ENCODE measurements around the gene RBM23. TPM values are rescaled to one million over a fixed set of nuclear protein-coding genes. Genes with fewer than 3 reads are reported as not detected.
"Not testable (repeated sequence)": the region's sequence is repeated elsewhere in the genome, so short reads cannot be mapped to it uniquely, and the experiment has no call there.

RBM23 gene
- total RNA-seq, 2 experiments from 2014 or later: 79.0 to 79.6 TPM

GRCh38 chr14:22866874-22867273 lies 52.1 kb downstream of the RBM23 start:
- H3K4me1 Mint-ChIP-seq: peaks cover 12% of the 10 kb centered on the region
- CTCF ChIA-PET: interaction anchor here (0.7 to 6.2 kb wide), 5 partner anchors 9 to 1015 kb away, joined by 3 to 38 read pairs (median 3); no protein-coding TSS in a partner anchor
- POLR2A ChIA-PET: no interaction called here
- H3K4me3 Mint-ChIP-seq: no peak overlapping the region
- peaks cover 10% of the 10 kb centered on the region for H3K27me3 Mint-ChIP-seq
- no peak for DNase-seq
- no peak overlapping the region for H3K27ac Mint-ChIP-seq
- H3K9me3 Mint-ChIP-seq: peaks cover 1% of the 10 kb centered on the region
- peaks cover 2% of the 10 kb centered on the region for H3K36me3 Mint-ChIP-seq (ENCODE audit: low read depth)

GRCh38 chr14:22865424-22866405 lies 53.2 kb downstream of the RBM23 start:
- H3K36me3 Mint-ChIP-seq (ENCODE audit: low read depth): peaks cover 7% of the 10 kb centered on the region
- H3K27me3 Mint-ChIP-seq: peaks cover 22% of the 10 kb centered on the region
- H3K4me1 Mint-ChIP-seq: peaks cover 9% of the 10 kb centered on the region
- POLR2A ChIA-PET: interaction anchor here (0.6 kb wide), 1 partner anchor 15 kb away, joined by 3 read pairs; no protein-coding TSS in a partner anchor
- H3K27ac Mint-ChIP-seq: no peak overlapping the region
- no peak for DNase-seq
- H3K4me3 Mint-ChIP-seq: no peak overlapping the region
- H3K9me3 Mint-ChIP-seq: peaks cover 6% of the 10 kb centered on the region
- CTCF ChIA-PET: interaction anchor here (0.7 to 6.2 kb wide), 5 partner anchors 8 to 1013 kb away, joined by 3 to 38 read pairs (median 3); no protein-coding TSS in a partner anchor

GRCh38 chr14:22864979-22865378 lies 54.0 kb downstream of the RBM23 start:
- no peak for DNase-seq
- CTCF ChIA-PET: interaction anchor here (0.7 to 6.2 kb wide), 3 partner anchors 12 to 294 kb away, joined by 3 to 38 read pairs (median 3); no protein-coding TSS in a partner anchor
- Mint-ChIP-seq H3K4me1 (peaks cover 2% of the 10 kb centered on the region), H3K9me3 (peaks cover 8% of the 10 kb centered on the region), H3K36me3 (ENCODE audit: low read depth) (peaks cover 7% of the 10 kb centered on the region), H3K4me3 (no peak overlapping the region), H3K27ac (no peak overlapping the region), H3K27me3 (peaks cover 26% of the 10 kb centered on the region)
- POLR2A ChIA-PET: no interaction called here

- DNase-seq: no peak
- peaks cover 7% of the 10 kb centered on the region for H3K36me3 Mint-ChIP-seq (ENCODE audit: low read depth)
- H3K9me3 Mint-ChIP-seq: peaks cover 8% of the 10 kb centered on the region
- POLR2A ChIA-PET: no interaction called here
- CTCF ChIA-PET: interaction anchor here (1.7 to 7.3 kb wide), 5 partner anchors 9 to 305 kb away, joined by 4 to 50 read pairs (median 8); partner anchors contain the start of gene LRP10
- no peak overlapping the region for H3K27ac Mint-ChIP-seq
- H3K27me3 Mint-ChIP-seq: peaks cover 41% of the 10 kb centered on the region
- H3K4me3 Mint-ChIP-seq: no peak overlapping the region
- peaks cover 15% of the 10 kb centered on the region for H3K4me1 Mint-ChIP-seq
Measured at GRCh38 chr14:22861651-22862050, 57.3 kb downstream of the RBM23 start.

- CTCF ChIA-PET: interaction anchor here (1.0 to 7.3 kb wide), 7 partner anchors 8 to 304 kb away, joined by 3 to 50 read pairs (median 8); partner anchors contain the start of gene LRP10
- DNase-seq; H3K36me3 Mint-ChIP-seq (ENCODE audit: low read depth); H3K27ac Mint-ChIP-seq; POLR2A ChIA-PET; H3K9me3 Mint-ChIP-seq; H3K4me3 Mint-ChIP-seq: not testable (repeated sequence)
- H3K4me1 Mint-ChIP-seq: peaks cover 19% of the 10 kb centered on the region
- H3K27me3 Mint-ChIP-seq: peaks cover 49% of the 10 kb centered on the region
Measured at GRCh38 chr14:22860377-22860776, 58.6 kb downstream of the RBM23 start.

GRCh38 chr14:22856428-22856827 lies 62.5 kb downstream of the RBM23 start:
- H3K27ac Mint-ChIP-seq: no peak overlapping the region
- peaks cover 4% of the 10 kb centered on the region for H3K9me3 Mint-ChIP-seq
- peaks cover 34% of the 10 kb centered on the region for H3K27me3 Mint-ChIP-seq
- POLR2A ChIA-PET: no interaction called here
- H3K4me3 Mint-ChIP-seq: no peak overlapping the region
- no peak for DNase-seq
- CTCF ChIA-PET: interaction anchor here (1.9 to 8.5 kb wide), 5 partner anchors 16 to 289 kb away, joined by 5 to 91 read pairs (median 50); partner anchors contain the start of genes LRP10 and MRPL52
- H3K4me1 Mint-ChIP-seq: peaks cover 41% of the 10 kb centered on the region
- peaks cover 2% of the 10 kb centered on the region for H3K36me3 Mint-ChIP-seq (ENCODE audit: low read depth)

GRCh38 chr14:22854963-22855724 lies 63.8 kb downstream of the RBM23 start:
- ChIA-PET POLR2A (interaction anchor here (0.6 kb wide), 1 partner anchor 152 kb away, joined by 3 read pairs; no protein-coding TSS in a partner anchor), CTCF (interaction anchor here (0.6 to 8.5 kb wide), 20 partner anchors 9 to 299 kb away, joined by 3 to 91 read pairs (median 7); partner anchors contain the start of genes LRP10, MMP14 and MRPL52)
- H3K36me3 Mint-ChIP-seq (ENCODE audit: low read depth): no peaks in the 10 kb centered on the region
- H3K4me1 Mint-ChIP-seq: peaks cover 45% of the 10 kb centered on the region
- peak; percentile 32 for DNase-seq
- H3K9me3 Mint-ChIP-seq: peaks cover 2% of the 10 kb centered on the region
- peaks cover 24% of the 10 kb centered on the region for H3K27me3 Mint-ChIP-seq
- H3K27ac Mint-ChIP-seq: no peak overlapping the region
- no peak overlapping the region for H3K4me3 Mint-ChIP-seq

GRCh38 chr14:22854296-22854695 lies 64.7 kb downstream of the RBM23 start:
- peaks cover 45% of the 10 kb centered on the region for H3K4me1 Mint-ChIP-seq
- not testable (repeated sequence) for H3K36me3 Mint-ChIP-seq (ENCODE audit: low read depth); H3K4me3 Mint-ChIP-seq; H3K27ac Mint-ChIP-seq; H3K9me3 Mint-ChIP-seq; DNase-seq
- H3K27me3 Mint-ChIP-seq: peaks cover 23% of the 10 kb centered on the region
- ChIA-PET CTCF (interaction anchor here (0.6 to 8.5 kb wide), 19 partner anchors 10 to 298 kb away, joined by 3 to 91 read pairs (median 8); partner anchors contain the start of genes LRP10, MMP14 and MRPL52), POLR2A (interaction anchor here (0.6 kb wide), 2 partner anchors 153 to 267 kb away, joined by 3 read pairs; no protein-coding TSS in a partner anchor)

- DNase-seq: peak; percentile 87
- Mint-ChIP-seq H3K4me3 (peak overlapping the region; percentile 72), H3K27ac (peak overlapping the region; percentile 66), H3K4me1 (peaks cover 37% of the 10 kb centered on the region), H3K36me3 (ENCODE audit: low read depth) (no peaks in the 10 kb centered on the region), H3K9me3 (no peaks in the 10 kb centered on the region), H3K27me3 (peaks cover 28% of the 10 kb centered on the region)
- ChIA-PET CTCF (interaction anchor here (0.5 to 8.5 kb wide), 24 partner anchors 8 to 297 kb away, joined by 3 to 91 read pairs (median 6); partner anchors contain the start of genes LRP10, MMP14, MRPL52 and RBM23), POLR2A (interaction anchor here (0.6 to 1.4 kb wide), 2 partner anchors 30 to 49 kb away, joined by 3 to 4 read pairs; no protein-coding TSS in a partner anchor)
Measured at GRCh38 chr14:22852940-22853767, 65.8 kb downstream of the RBM23 start.

GRCh38 chr14:22852599-22852939 lies 66.4 kb downstream of the RBM23 start:
- Mint-ChIP-seq H3K27me3 (peaks cover 24% of the 10 kb centered on the region), H3K4me1 (peaks cover 34% of the 10 kb centered on the region), H3K36me3 (ENCODE audit: low read depth) (no peaks in the 10 kb centered on the region), H3K4me3 (no peak overlapping the region), H3K27ac (no peak overlapping the region), H3K9me3 (no peaks in the 10 kb centered on the region)
- ChIA-PET POLR2A (interaction anchor here (1.4 kb wide), 1 partner anchor 29 kb away, joined by 3 read pairs; no protein-coding TSS in a partner anchor), CTCF (interaction anchor here (0.7 to 8.5 kb wide), 19 partner anchors 8 to 296 kb away, joined by 3 to 91 read pairs (median 7); partner anchors contain the start of genes LRP10, MMP14, MRPL52 and RBM23)
- no peak for DNase-seq

GRCh38 chr14:22852178-22852577 lies 66.8 kb downstream of the RBM23 start:
- peaks cover 20% of the 10 kb centered on the region for H3K27me3 Mint-ChIP-seq
- peaks cover 32% of the 10 kb centered on the region for H3K4me1 Mint-ChIP-seq
- H3K4me3 Mint-ChIP-seq; H3K36me3 Mint-ChIP-seq (ENCODE audit: low read depth); DNase-seq; H3K9me3 Mint-ChIP-seq; H3K27ac Mint-ChIP-seq: not testable (repeated sequence)
- CTCF ChIA-PET: interaction anchor here (0.6 to 8.5 kb wide), 19 partner anchors 7 to 300 kb away, joined by 3 to 91 read pairs (median 7); partner anchors contain the start of genes LRP10, MMP14, MRPL52 and RBM23
- POLR2A ChIA-PET: interaction anchor here (1.4 kb wide), 1 partner anchor 29 kb away, joined by 3 read pairs; no protein-coding TSS in a partner anchor

Data from activated CD4-positive, alpha-beta T cell treated with anti-CD3 and anti-CD28 coated beads, Interleukin-2, amount 10 ng/mL, durations not matched to agents 7 days and 5 days (primary cell).